ENCODE measurements around the gene RETSAT. TPM values are rescaled to one million over a fixed set of nuclear protein-coding genes. Genes with fewer than 3 reads are reported as not detected.

Gene RETSAT
- total and polyA plus RNA-seq, 11 donors: 22.5 to 74.9 (median 40.2) TPM

GRCh38 chr2:85377083-85377482 is 22.8 kb upstream of the RETSAT start:
- peaks cover 0 to 10% (median 0%) of the 10 kb centered on the region in 12 donors for H3K9me3 ChIP-seq
- ATAC-seq (no peak), DNase-seq (no peak)
- no peak overlapping the region for H3K27ac ChIP-seq
- H3K27me3 ChIP-seq: no peaks in the 10 kb centered on the region
- H3K4me1 ChIP-seq: no peaks in the 10 kb centered on the region
- intact Hi-C loops (cut with DNase I): no loop called here
- 88 to 95% (median 93%) methylated on average over 11 of the region's 11 CpGs for WGBS, 4 donors
- H3K4me3 ChIP-seq: no peak overlapping the region
- no peak for TF ChIP-seq CTCF (IDR thresholded peaks at IDR 0.05)
- TF ChIP-seq POLR2A (IDR thresholded peaks at IDR 0.05): no peak
- peaks cover 0 to 79% (median 63%) of the 10 kb centered on the region in 9 donors for H3K36me3 ChIP-seq

- Histone ChIP-seq H3K27ac (no peak overlapping the region), H3K9me3 (peaks cover 0 to 10% (median 0%) of the 10 kb centered on the region in 12 donors), H3K4me1 (no peaks in the 10 kb centered on the region), H3K4me3 (no peak overlapping the region), H3K27me3 (no peaks in the 10 kb centered on the region), H3K36me3 (peaks cover 0 to 79% (median 68%) of the 10 kb centered on the region in 9 donors)
- TF ChIP-seq CTCF (IDR thresholded peaks at IDR 0.05): no peak
- ATAC-seq (no peak), DNase-seq (no peak)
- 92 to 98% (median 96%) methylated on average over 4 to 5 of the region's 5 CpGs for WGBS, 4 donors
- intact Hi-C loops (cut with DNase I): no loop called here
Observed at GRCh38 chr2:85376291-85377065, 22.1 kb upstream of the RETSAT start.

GRCh38 chr2:85371045-85371444 is 16.7 kb upstream of the RETSAT start:
- Histone ChIP-seq H3K9me3 (peaks cover 0 to 10% (median 0%) of the 10 kb centered on the region in 12 donors), H3K27me3 (no peaks in the 10 kb centered on the region), H3K36me3 (peaks cover 0 to 68% (median 36%) of the 10 kb centered on the region in 9 donors), H3K4me1 (no peaks in the 10 kb centered on the region), H3K27ac (no peak overlapping the region), H3K4me3 (no peak overlapping the region)
- intact Hi-C loops (cut with DNase I): no loop called here
- WGBS, 4 donors: 95 to 97% (median 96%) methylated on average over 10 to 11 of the region's 11 CpGs
- TF ChIP-seq CTCF (IDR thresholded peaks at IDR 0.05): no peak
- no peak for DNase-seq
- no peak for ATAC-seq

- Histone ChIP-seq H3K9me3 (peaks cover 0 to 10% (median 0%) of the 10 kb centered on the region in 12 donors), H3K36me3 (peaks cover 0 to 72% (median 37%) of the 10 kb centered on the region in 9 donors), H3K27ac (no peak overlapping the region), H3K27me3 (no peaks in the 10 kb centered on the region), H3K4me3 (no peak overlapping the region), H3K4me1 (no peaks in the 10 kb centered on the region)
- intact Hi-C loops (cut with DNase I): no loop called here
- TF ChIP-seq POLR2A (IDR thresholded peaks at IDR 0.05) (no peak), CTCF (IDR thresholded peaks at IDR 0.05) (no peak)
- no peak for ATAC-seq
- 83 to 95% (median 93%) methylated on average over 2 to 5 of the region's 5 CpGs for WGBS, 4 donors
- no peak for DNase-seq
Observed at GRCh38 chr2:85369500-85369899, 15.2 kb upstream of the RETSAT start.

All from heart left ventricle (tissue), 16 donors.